ENCODE data around the gene ERCC1.
"Not testable (repeated sequence)": the region's sequence is repeated elsewhere in the genome, so short reads cannot be mapped to it uniquely, and the experiment has no call there.

ERCC1 gene

GRCh38 chr19:45455707-45456499, 32.2 kb upstream of the ERCC1 start:
- DNase-seq (ENCODE audit: low spot score), result peak; percentile 77

GRCh38 chr19:45451850-45452387, 28.2 kb upstream of the ERCC1 start:
- DNase-seq (ENCODE audit: low spot score), result no peak

GRCh38 chr19:45451131-45451849, 27.6 kb upstream of the ERCC1 start:
- no peak for DNase-seq (ENCODE audit: low spot score)

- DNase-seq (ENCODE audit: low spot score), result no peak
Measured at GRCh38 chr19:45450012-45450333, 26.3 kb upstream of the ERCC1 start.

- no peak for DNase-seq (ENCODE audit: low spot score)
Measured at GRCh38 chr19:45448887-45449299, 25.2 kb upstream of the ERCC1 start.

GRCh38 chr19:45448425-45448756, 24.7 kb upstream of the ERCC1 start:
- DNase-seq (ENCODE audit: low spot score), result no peak

GRCh38 chr19:45446944-45447343, 23.2 kb upstream of the ERCC1 start:
- DNase-seq (ENCODE audit: low spot score), result no peak

GRCh38 chr19:45446295-45446694, 22.6 kb upstream of the ERCC1 start:
- no peak for DNase-seq (ENCODE audit: low spot score)

- DNase-seq (ENCODE audit: low spot score), result no peak
Measured at GRCh38 chr19:45445139-45445538, 21.4 kb upstream of the ERCC1 start.

- peak; percentile 96 for DNase-seq (ENCODE audit: low spot score)
Measured at GRCh38 chr19:45444318-45445041, 20.8 kb upstream of the ERCC1 start.

- peak; percentile 94 for DNase-seq (ENCODE audit: low spot score)
Measured at GRCh38 chr19:45443462-45444317, 20.0 kb upstream of the ERCC1 start.

- DNase-seq (ENCODE audit: low spot score), result peak; percentile 67
Measured at GRCh38 chr19:45442778-45443461, 19.2 kb upstream of the ERCC1 start.

GRCh38 chr19:45442408-45442777, 18.7 kb upstream of the ERCC1 start:
- DNase-seq (ENCODE audit: low spot score), result no peak

GRCh38 chr19:45440873-45441654, 17.3 kb upstream of the ERCC1 start:
- peak; percentile 66 for DNase-seq (ENCODE audit: low spot score)

GRCh38 chr19:45440259-45440638, 16.5 kb upstream of the ERCC1 start:
- no peak for DNase-seq (ENCODE audit: low spot score)

- peak; percentile 85 for DNase-seq (ENCODE audit: low spot score)
Measured at GRCh38 chr19:45439569-45440258, 16.0 kb upstream of the ERCC1 start.

- no peak for DNase-seq (ENCODE audit: low spot score)
Measured at GRCh38 chr19:45439190-45439568, 15.5 kb upstream of the ERCC1 start.

GRCh38 chr19:45437328-45437727, 13.6 kb upstream of the ERCC1 start:
- DNase-seq (ENCODE audit: low spot score), result no peak

GRCh38 chr19:45432543-45432942, 8.8 kb upstream of the ERCC1 start:
- DNase-seq (ENCODE audit: low spot score), result not testable (repeated sequence)

GRCh38 chr19:45431008-45431407, 7.3 kb upstream of the ERCC1 start:
- DNase-seq (ENCODE audit: low spot score), result not testable (repeated sequence)

Measured in ecto neural progenitor cell (in vitro differentiated cells).